HepG2 (cell line): ENCODE measurements around the gene ARHGAP25. TPM values are rescaled to one million over a fixed set of nuclear protein-coding genes. Genes with fewer than 3 reads are reported as not detected.

ENCODE experiments used
- ATAC-seq: fragments of 200-7000 bp; cut with Tn5 transposase; 3 replicates; pipeline ENCODE4 v1.9.1; 2020; ENCODE audit warnings: mild to moderate bottlenecking, moderate library complexity
- BruUV-seq: library from RNA; stranded (reverse); fragments of 400-500 nt; replicated peaks from 2 replicates; lab custom pipeline; 2021; lab: Mats Ljungman, UMichigan
- CTCF ChIA-PET: fragments of 300-600 bp; formaldehyde crosslinking; extraction: SDS; loops from one replicate; lab custom pipeline; 2021; ENCODE audit warnings: low total read pairs, inconsistent platforms, low intra/inter-chr PET ratio; lab: Yijun Ruan, JAX
- POLR2A ChIA-PET: fragments of 350-600 bp; sonication (Branson Sonifier 250); formaldehyde crosslinking; loops from one replicate; lab custom pipeline; 2020; ENCODE audit warnings: antibody characterized with exemption, inconsistent platforms; lab: Yijun Ruan, JAX
- DNase-seq: peaks from one replicate; pipeline ENCODE4 v3.0.0-alpha.2; 2015; ENCODE audit warnings: low spot score
- FAIRE-seq: peaks from 3 replicates; lab custom pipeline; 2011; peaks lifted over from hg19 to GRCh38; lab: Jason Lieb, UNC
- H2AFZ ChIP-seq: one replicate; pipeline ENCODE4 v1.6.1; 2011; ENCODE audit warnings: low read length, inconsistent platforms
- H3K27ac ChIP-seq: fragments of 300-600 bp; 3 replicates; pipeline ENCODE4 v1.8.0; 2011; ENCODE audit warnings: mixed run types, mild to moderate bottlenecking, mixed read lengths, low read length, inconsistent platforms; ENCODE audit not compliant: insufficient read depth; ENCODE audit errors: extremely low read length
- H3K27me3 ChIP-seq, 2 experiments: fragments of 200-600 bp in 1 of 2; 2 replicates in 1 of 2; 3 replicates in 1 of 2; pipeline versions ENCODE4 v1.6.0 to v1.8.0; 2011; ENCODE audit warnings: low read length in 2 of 2, mild to moderate bottlenecking in 2 of 2, moderate library complexity in 2 of 2, inconsistent platforms in 1 of 2; ENCODE audit not compliant: insufficient read depth in 2 of 2, control insufficient read depth in 1 of 2
- H3K36me3 ChIP-seq, 2 experiments: fragments of 200-600 bp in 1 of 2; replicated peaks in 1 of 2; 2 replicates in 1 of 2; 3 replicates in 1 of 2; pipeline versions ENCODE4 v1.5.1 to v1.8.0; 2011; ENCODE audit warnings: low read length in 2 of 2, inconsistent platforms in 1 of 2; ENCODE audit not compliant: insufficient read depth in 2 of 2, control insufficient read depth in 1 of 2
- H3K4me1 ChIP-seq: 2 replicates; pipeline ENCODE4 v1.5.1; 2012; ENCODE audit warnings: low read length, inconsistent platforms; ENCODE audit not compliant: insufficient read depth
- H3K4me2 ChIP-seq: 2 replicates; pipeline ENCODE4 v1.6.0; 2011; ENCODE audit warnings: low read depth, low read length, inconsistent platforms
- H3K4me3 ChIP-seq, 3 experiments: fragments of 200-600 bp in 1 of 3; sonication (generic), shearing (Covaris generic) in 1 of 3; replicated peaks in 1 of 3; 2 replicates each; pipeline ENCODE4 v1.5.1; 2011 to 2016; ENCODE audit warnings: low read length in 3 of 3, inconsistent platforms in 2 of 3, low read depth in 2 of 3, mild to moderate bottlenecking in 2 of 3, control low read depth in 1 of 3, mixed read lengths in 1 of 3; ENCODE audit not compliant: insufficient read depth in 1 of 3
- H3K79me2 ChIP-seq: one replicate; pipeline ENCODE4 v1.6.1; 2011; ENCODE audit warnings: low read length, inconsistent platforms; ENCODE audit not compliant: insufficient read depth
- H3K9ac ChIP-seq: 2 replicates; pipeline ENCODE4 v1.6.0; 2011; ENCODE audit warnings: mild to moderate bottlenecking, low read depth, low read length, inconsistent platforms; ENCODE audit not compliant: insufficient read depth
- H3K9me3 ChIP-seq: 2 replicates; pipeline ENCODE4 v1.5.1; 2012; ENCODE audit warnings: mild to moderate bottlenecking, low read length
- H4K20me1 ChIP-seq: 2 replicates; pipeline ENCODE4 v1.6.0; 2011; ENCODE audit warnings: inconsistent platforms, mild to moderate bottlenecking, low read length, moderate library complexity; ENCODE audit not compliant: insufficient read depth
- ARID3A ChIP-seq: IDR thresholded peaks from 2 replicates; pipeline ENCODE4 v1.6.1; 2012; ENCODE audit warnings: low read depth, low read length, improper control_type of control experiment
- ELK4 ChIP-seq: sonication (generic); formaldehyde crosslinking; IDR thresholded peaks from 2 replicates; pipeline ENCODE4 v1.9.0; 2021; ENCODE audit warnings: missing genetic modification reagents, borderline replicate concordance
- FOXK2 ChIP-seq: fragments of 450-650 bp; IDR thresholded peaks from 2 replicates; pipeline ENCODE4 v1.6.1; 2016
- HOXA7 ChIP-seq: sonication (generic); formaldehyde crosslinking; IDR thresholded peaks from 2 replicates; pipeline ENCODE4 v1.8.1; 2022; ENCODE audit warnings: mild to moderate bottlenecking, missing genetic modification reagents, moderate library complexity
- MIXL1 ChIP-seq: IDR thresholded peaks from 2 replicates; pipeline ENCODE4 v1.6.1; 2016
- RBM39 ChIP-seq: fragments of 200-400 bp; formaldehyde crosslinking; IDR thresholded peaks from one replicate; pipeline ENCODE4 v1.6.1; 2018; ENCODE audit warnings: antibody characterized with exemption, mild to moderate bottlenecking, low read depth, low read length; ENCODE audit not compliant: poor library complexity, severe bottlenecking
- ZFP36L2 ChIP-seq: sonication (generic); formaldehyde crosslinking; IDR thresholded peaks from 2 replicates; pipeline ENCODE4 v1.4.0; 2020; ENCODE audit warnings: missing genetic modification reagents
- ZNF232 ChIP-seq: sonication (generic); formaldehyde crosslinking; IDR thresholded peaks from 2 replicates; pipeline ENCODE4 v1.4.0; 2020; ENCODE audit warnings: missing genetic modification reagents, borderline replicate concordance
- ZNF24 ChIP-seq: fragments of 450-650 bp; IDR thresholded peaks from 2 replicates; pipeline ENCODE4 v1.6.1; 2017; ENCODE audit warnings: antibody characterized with exemption, mild to moderate bottlenecking
- ZSCAN29 ChIP-seq: sonication (generic); formaldehyde crosslinking; conservative IDR thresholded peaks from 2 replicates; pipeline ENCODE4 v1.4.0; 2020; ENCODE audit warnings: mild to moderate bottlenecking, missing genetic modification reagents
- WGBS: methylation state at CpG from one replicate; pipeline ENCODE4 v1.1.6; 2017; ENCODE audit warnings: low lambda C conversion rate; 5-methylcytosine and 5-hydroxymethylcytosine counted together
- in situ Hi-C: cut with HindIII; loops from 2 replicates; pipeline ENCODE4 v1.10.0; 2017; ENCODE audit warnings: low pct_unique_long_range_greater_than_20kb; ENCODE audit not compliant: extremely low pct_ligation_motif_present
- intact Hi-C: fragments of 100-400 bp; cut with micrococcal nuclease; formaldehyde crosslinking; loops from one replicate; pipeline ENCODE4 v1.10.0; 2022; ENCODE audit not compliant: unreplicated experiment
- polyA plus RNA-seq, 8 experiments: library from polyadenylated mRNA; depleted of rRNA in 3 of 8; stranded (reverse) in 7 of 8; unstranded in 1 of 8; fragments of >200 nt; fragmentation: Illumina TruSeq in 4 of 8; extraction: Trizol in 4 of 8; gene quantifications; 2 replicates each; pipeline versions ENCODE4 v1.2.1 to v1.2.3, GENCODE V29; 2011 to 2016; ENCODE audit warnings: low read depth in 4 of 8, missing spikeins in 1 of 8, mixed read lengths in 1 of 8; ENCODE audit not compliant: insufficient read depth in 1 of 8
- total RNA-seq, 5 experiments: library from RNA; depleted of rRNA; stranded (reverse); fragments of >200 nt; fragmentation: Illumina TruSeq; extraction: Trizol; gene quantifications; 2 replicates each; pipeline ENCODE4 v1.2.3, GENCODE V29; 2016; ENCODE audit warnings: low read depth in 1 of 5
- TF ChIP-seq, protein P1 (sequence below): sonication (generic); formaldehyde crosslinking; IDR thresholded peaks from 2 replicates; pipeline ENCODE4 v1.9.0; 2021; ENCODE audit warnings: missing genetic modification reagents, borderline replicate concordance
- TF ChIP-seq, protein P2 (sequence below), 2 experiments: sonication (generic) in 1 of 2; formaldehyde crosslinking in 1 of 2; IDR thresholded peaks; 2 replicates each; pipeline versions ENCODE4 v1.4.0 to v1.6.1; 2016 to 2020; ENCODE audit warnings: borderline replicate concordance in 1 of 2, low read depth in 1 of 2, mild to moderate bottlenecking in 1 of 2, missing genetic modification reagents in 1 of 2

ARHGAP25 gene
- total and polyA plus RNA-seq, 2 of the 13 experiments (the other 11 are each of a cell fraction or from before 2014, with no cell fraction given): not detected

GRCh38 chr2:68706637-68707036, 28.0 kb upstream of the ARHGAP25 start (continued):
- TF ChIP-seq ELK4 (CRISPR knock-in tag) (no peak), FOXK2 (no peak), ZFP36L2 (no peak), MIXL1 (CRISPR knock-in tag) (no peak)
- TF ChIP-seq, protein P1, sequence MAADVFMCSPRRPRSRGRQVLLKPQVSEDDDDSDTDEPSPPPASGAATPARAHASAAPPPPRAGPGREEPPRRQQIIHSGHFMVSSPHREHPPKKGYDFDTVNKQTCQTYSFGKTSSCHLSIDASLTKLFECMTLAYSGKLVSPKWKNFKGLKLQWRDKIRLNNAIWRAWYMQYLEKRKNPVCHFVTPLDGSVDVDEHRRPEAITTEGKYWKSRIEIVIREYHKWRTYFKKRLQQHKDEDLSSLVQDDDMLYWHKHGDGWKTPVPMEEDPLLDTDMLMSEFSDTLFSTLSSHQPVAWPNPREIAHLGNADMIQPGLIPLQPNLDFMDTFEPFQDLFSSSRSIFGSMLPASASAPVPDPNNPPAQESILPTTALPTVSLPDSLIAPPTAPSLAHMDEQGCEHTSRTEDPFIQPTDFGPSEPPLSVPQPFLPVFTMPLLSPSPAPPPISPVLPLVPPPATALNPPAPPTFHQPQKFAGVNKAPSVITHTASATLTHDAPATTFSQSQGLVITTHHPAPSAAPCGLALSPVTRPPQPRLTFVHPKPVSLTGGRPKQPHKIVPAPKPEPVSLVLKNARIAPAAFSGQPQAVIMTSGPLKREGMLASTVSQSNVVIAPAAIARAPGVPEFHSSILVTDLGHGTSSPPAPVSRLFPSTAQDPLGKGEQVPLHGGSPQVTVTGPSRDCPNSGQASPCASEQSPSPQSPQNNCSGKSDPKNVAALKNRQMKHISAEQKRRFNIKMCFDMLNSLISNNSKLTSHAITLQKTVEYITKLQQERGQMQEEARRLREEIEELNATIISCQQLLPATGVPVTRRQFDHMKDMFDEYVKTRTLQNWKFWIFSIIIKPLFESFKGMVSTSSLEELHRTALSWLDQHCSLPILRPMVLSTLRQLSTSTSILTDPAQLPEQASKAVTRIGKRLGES (CRISPR knock-in tag): no peak

GRCh38 chr2:68708629-68709028, 26.0 kb upstream of the ARHGAP25 start:
- FAIRE-seq (no peak), DNase-seq (no peak), ATAC-seq (no peak)
- Histone ChIP-seq H3K4me3 (no peak overlapping the region), H4K20me1 (no peaks in the 10 kb centered on the region), H3K4me1 (no peaks in the 10 kb centered on the region), H3K4me2 (no peak overlapping the region), H3K27me3 (no peaks in the 10 kb centered on the region; a peak in 1 of 5 replicates), H3K36me3 (no peaks in the 10 kb centered on the region), H3K27ac (no peak overlapping the region), H3K9me3 (no peaks in the 10 kb centered on the region), H3K9ac (no peak overlapping the region), H3K79me2 (no peaks in the 10 kb centered on the region), H2AFZ (no peak overlapping the region)
- CTCF ChIA-PET: interaction anchor here (0.8 kb wide), 1 partner anchor 217 kb away, joined by 3 read pairs; no protein-coding TSS in a partner anchor
- no TSS peak for BruUV-seq
- POLR2A ChIA-PET: no interaction called here
- WGBS: 5% methylated on average over 3 of the region's 3 CpGs
- intact Hi-C loops (loop anchor here (1.0 kb wide), 1 partner anchor 217 kb away; no protein-coding TSS in a partner anchor), in situ Hi-C loops (loop anchor here (5.0 kb wide), 2 partner anchors 214 to 241 kb away; partner anchors contain the start of genes APLF and FBXO48)
- TF ChIP-seq ZSCAN29 (CRISPR knock-in tag) (no peak), RBM39 (no peak), ARID3A (no peak), HOXA7 (no peak), ZNF232 (CRISPR knock-in tag) (no peak), ZNF24 (no peak)
- TF ChIP-seq, protein P2, sequence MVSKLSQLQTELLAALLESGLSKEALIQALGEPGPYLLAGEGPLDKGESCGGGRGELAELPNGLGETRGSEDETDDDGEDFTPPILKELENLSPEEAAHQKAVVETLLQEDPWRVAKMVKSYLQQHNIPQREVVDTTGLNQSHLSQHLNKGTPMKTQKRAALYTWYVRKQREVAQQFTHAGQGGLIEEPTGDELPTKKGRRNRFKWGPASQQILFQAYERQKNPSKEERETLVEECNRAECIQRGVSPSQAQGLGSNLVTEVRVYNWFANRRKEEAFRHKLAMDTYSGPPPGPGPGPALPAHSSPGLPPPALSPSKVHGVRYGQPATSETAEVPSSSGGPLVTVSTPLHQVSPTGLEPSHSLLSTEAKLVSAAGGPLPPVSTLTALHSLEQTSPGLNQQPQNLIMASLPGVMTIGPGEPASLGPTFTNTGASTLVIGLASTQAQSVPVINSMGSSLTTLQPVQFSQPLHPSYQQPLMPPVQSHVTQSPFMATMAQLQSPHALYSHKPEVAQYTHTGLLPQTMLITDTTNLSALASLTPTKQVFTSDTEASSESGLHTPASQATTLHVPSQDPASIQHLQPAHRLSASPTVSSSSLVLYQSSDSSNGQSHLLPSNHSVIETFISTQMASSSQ (IDR thresholded peaks at IDR 0.05; ENCODE audit: low read depth): no peak
- TF ChIP-seq, protein P2 (CRISPR knock-in tag; IDR thresholded peaks at IDR 0.05; ENCODE audit: borderline replicate concordance): no peak
